GM12878 (cell line): ENCODE results near the gene PPP1R14B. TPM values are rescaled to one million over a fixed set of nuclear protein-coding genes. Genes with fewer than 3 reads are reported as not detected.

ENCODE experiments used
- BCL11A ChIP-seq: IDR thresholded peaks from 2 replicates; pipeline ENCODE4 v1.6.1; 2011; ENCODE audit warnings: low read depth, low read length
- BMI1 ChIP-seq: fragments of 450-650 bp; IDR thresholded peaks from 2 replicates; pipeline ENCODE4 v1.6.1; 2016; ENCODE audit warnings: mild to moderate bottlenecking, moderate library complexity, borderline replicate concordance
- EZH2 ChIP-seq: IDR thresholded peaks from 2 replicates; pipeline ENCODE4 v1.6.1; 2012; ENCODE audit warnings: low read depth, mild to moderate bottlenecking, control low read depth, inconsistent platforms, low read length, borderline replicate concordance; ENCODE audit not compliant: control insufficient read depth
- NR2C1 ChIP-seq: fragments of 450-650 bp; IDR thresholded peaks from 2 replicates; pipeline ENCODE4 v1.6.1; 2017; ENCODE audit warnings: antibody characterized with exemption, mild to moderate bottlenecking, moderate library complexity
- PRDM15 ChIP-seq: fragments of 450-650 bp; formaldehyde crosslinking; IDR thresholded peaks from 2 replicates; pipeline ENCODE4 v1.4.0; 2020; ENCODE audit warnings: mild to moderate bottlenecking, moderate library complexity
- RAD21 ChIP-seq: IDR thresholded peaks from 2 replicates; pipeline ENCODE4 v1.6.1; 2011; ENCODE audit warnings: mild to moderate bottlenecking, low read depth, low read length, moderate library complexity; ENCODE audit not compliant: insufficient read depth
- TCF12 ChIP-seq: IDR thresholded peaks from 2 replicates; pipeline ENCODE4 v1.6.1; 2011; ENCODE audit warnings: low read depth, mild to moderate bottlenecking, low read length
- YBX1 ChIP-seq: fragments of 450-650 bp; IDR thresholded peaks from 2 replicates; pipeline ENCODE4 v1.6.1; 2016; ENCODE audit warnings: antibody characterized with exemption
- polyA plus RNA-seq, 11 experiments: library from polyadenylated mRNA; depleted of rRNA in 4 of 11; unstranded in 6 of 11; stranded (reverse) in 5 of 11; fragments of >200 nt; fragmentation: Nextera tagmentation in 4 of 11; fragmentation: Illumina TruSeq in 1 of 11; extraction: Ambion mirVana in 4 of 11; extraction: Trizol in 1 of 11; gene quantifications; 1 replicate in 1 of 11; 2 replicates in 10 of 11; pipeline versions ENCODE4 v1.2.1 to v1.2.3, GENCODE V29; 2011 to 2016; ENCODE audit warnings: inconsistent platforms in 2 of 11, missing spikeins in 2 of 11, low read depth in 1 of 11
- total RNA-seq, 4 experiments: library from RNA; depleted of rRNA in 3 of 4; stranded (reverse); fragments of >200 nt in 3 of 4; fragmentation: Illumina TruSeq in 1 of 4; extraction: Trizol in 1 of 4; gene quantifications; 2 replicates each; pipeline versions ENCODE4 v1.2.1 to v1.2.3, GENCODE V29; 2013 to 2021
- TF ChIP-seq, protein P1 (sequence below): IDR thresholded peaks from 2 replicates; pipeline ENCODE4 v1.6.1; 2012; ENCODE audit warnings: improper control_type of control experiment, low read depth, low read length; ENCODE audit not compliant: insufficient replicate concordance
- TF ChIP-seq, protein P2 (sequence below): fragments of 450-650 bp; IDR thresholded peaks from 2 replicates; pipeline ENCODE4 v1.6.1; 2016; ENCODE audit warnings: mild to moderate bottlenecking, moderate library complexity, borderline replicate concordance
- TF ChIP-seq, protein P3 (sequence below): fragments of 450-650 bp; IDR thresholded peaks from 2 replicates; pipeline ENCODE4 v1.6.1; 2017; ENCODE audit warnings: borderline replicate concordance

PPP1R14B gene
- total and polyA plus RNA-seq, 10 of the 15 experiments (the other 5 are each of a cell fraction or from before 2014, with no cell fraction given): 8.4 to 283 (median 124) TPM

DNA sequence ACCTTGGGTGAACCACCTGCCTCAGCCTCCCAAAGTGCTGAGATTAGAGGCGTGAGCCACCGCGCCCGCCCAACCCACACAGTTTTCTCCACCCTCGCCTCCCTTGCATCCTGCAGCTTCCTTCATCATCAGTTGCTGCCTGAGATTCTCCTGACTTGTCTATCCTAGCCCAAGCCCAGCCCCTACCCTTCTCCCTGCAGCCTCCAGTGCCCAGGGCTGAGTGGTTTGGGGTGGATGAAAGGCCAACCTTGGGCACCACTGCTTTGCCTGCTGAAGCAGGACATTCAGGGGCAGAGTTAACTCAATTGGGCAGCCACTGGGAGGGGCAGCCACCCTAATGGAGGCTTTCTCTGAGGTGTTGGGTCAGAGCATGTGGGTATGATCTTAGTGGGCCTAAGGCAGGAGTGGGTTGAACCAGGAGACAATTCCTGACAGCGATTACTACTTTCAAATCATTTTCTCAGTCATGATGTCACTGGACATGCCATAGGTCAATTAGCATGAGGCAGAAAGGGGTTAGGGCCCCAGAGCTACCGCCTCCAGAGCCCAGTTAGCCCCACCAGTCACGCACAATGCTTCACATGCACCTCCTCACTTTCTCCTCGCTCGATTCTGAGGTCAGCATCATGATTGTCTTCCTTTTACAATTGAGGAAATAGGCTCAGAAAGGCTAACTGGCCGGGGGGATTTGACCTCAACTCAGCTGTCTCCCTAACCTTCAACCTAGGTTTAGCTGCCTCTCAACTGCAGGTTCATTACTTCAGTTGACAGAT is 6.9 kb downstream of the PPP1R14B start (continued):
- TF ChIP-seq, protein P1, sequence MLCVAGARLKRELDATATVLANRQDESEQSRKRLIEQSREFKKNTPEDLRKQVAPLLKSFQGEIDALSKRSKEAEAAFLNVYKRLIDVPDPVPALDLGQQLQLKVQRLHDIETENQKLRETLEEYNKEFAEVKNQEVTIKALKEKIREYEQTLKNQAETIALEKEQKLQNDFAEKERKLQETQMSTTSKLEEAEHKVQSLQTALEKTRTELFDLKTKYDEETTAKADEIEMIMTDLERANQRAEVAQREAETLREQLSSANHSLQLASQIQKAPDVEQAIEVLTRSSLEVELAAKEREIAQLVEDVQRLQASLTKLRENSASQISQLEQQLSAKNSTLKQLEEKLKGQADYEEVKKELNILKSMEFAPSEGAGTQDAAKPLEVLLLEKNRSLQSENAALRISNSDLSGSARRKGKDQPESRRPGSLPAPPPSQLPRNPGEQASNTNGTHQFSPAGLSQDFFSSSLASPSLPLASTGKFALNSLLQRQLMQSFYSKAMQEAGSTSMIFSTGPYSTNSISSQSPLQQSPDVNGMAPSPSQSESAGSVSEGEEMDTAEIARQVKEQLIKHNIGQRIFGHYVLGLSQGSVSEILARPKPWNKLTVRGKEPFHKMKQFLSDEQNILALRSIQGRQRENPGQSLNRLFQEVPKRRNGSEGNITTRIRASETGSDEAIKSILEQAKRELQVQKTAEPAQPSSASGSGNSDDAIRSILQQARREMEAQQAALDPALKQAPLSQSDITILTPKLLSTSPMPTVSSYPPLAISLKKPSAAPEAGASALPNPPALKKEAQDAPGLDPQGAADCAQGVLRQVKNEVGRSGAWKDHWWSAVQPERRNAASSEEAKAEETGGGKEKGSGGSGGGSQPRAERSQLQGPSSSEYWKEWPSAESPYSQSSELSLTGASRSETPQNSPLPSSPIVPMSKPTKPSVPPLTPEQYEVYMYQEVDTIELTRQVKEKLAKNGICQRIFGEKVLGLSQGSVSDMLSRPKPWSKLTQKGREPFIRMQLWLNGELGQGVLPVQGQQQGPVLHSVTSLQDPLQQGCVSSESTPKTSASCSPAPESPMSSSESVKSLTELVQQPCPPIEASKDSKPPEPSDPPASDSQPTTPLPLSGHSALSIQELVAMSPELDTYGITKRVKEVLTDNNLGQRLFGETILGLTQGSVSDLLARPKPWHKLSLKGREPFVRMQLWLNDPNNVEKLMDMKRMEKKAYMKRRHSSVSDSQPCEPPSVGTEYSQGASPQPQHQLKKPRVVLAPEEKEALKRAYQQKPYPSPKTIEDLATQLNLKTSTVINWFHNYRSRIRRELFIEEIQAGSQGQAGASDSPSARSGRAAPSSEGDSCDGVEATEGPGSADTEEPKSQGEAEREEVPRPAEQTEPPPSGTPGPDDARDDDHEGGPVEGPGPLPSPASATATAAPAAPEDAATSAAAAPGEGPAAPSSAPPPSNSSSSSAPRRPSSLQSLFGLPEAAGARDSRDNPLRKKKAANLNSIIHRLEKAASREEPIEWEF: no peak
- TF ChIP-seq, protein P2, sequence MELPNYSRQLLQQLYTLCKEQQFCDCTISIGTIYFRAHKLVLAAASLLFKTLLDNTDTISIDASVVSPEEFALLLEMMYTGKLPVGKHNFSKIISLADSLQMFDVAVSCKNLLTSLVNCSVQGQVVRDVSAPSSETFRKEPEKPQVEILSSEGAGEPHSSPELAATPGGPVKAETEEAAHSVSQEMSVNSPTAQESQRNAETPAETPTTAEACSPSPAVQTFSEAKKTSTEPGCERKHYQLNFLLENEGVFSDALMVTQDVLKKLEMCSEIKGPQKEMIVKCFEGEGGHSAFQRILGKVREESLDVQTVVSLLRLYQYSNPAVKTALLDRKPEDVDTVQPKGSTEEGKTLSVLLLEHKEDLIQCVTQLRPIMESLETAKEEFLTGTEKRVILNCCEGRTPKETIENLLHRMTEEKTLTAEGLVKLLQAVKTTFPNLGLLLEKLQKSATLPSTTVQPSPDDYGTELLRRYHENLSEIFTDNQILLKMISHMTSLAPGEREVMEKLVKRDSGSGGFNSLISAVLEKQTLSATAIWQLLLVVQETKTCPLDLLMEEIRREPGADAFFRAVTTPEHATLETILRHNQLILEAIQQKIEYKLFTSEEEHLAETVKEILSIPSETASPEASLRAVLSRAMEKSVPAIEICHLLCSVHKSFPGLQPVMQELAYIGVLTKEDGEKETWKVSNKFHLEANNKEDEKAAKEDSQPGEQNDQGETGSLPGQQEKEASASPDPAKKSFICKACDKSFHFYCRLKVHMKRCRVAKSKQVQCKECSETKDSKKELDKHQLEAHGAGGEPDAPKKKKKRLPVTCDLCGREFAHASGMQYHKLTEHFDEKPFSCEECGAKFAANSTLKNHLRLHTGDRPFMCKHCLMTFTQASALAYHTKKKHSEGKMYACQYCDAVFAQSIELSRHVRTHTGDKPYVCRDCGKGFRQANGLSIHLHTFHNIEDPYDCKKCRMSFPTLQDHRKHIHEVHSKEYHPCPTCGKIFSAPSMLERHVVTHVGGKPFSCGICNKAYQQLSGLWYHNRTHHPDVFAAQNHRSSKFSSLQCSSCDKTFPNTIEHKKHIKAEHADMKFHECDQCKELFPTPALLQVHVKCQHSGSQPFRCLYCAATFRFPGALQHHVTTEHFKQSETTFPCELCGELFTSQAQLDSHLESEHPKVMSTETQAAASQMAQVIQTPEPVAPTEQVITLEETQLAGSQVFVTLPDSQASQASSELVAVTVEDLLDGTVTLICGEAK: no peak
- TF ChIP-seq TCF12 (0 out of 2 replicates have a peak, but pooled peaks have one; percentile 1), BCL11A (peak; percentile 79), EZH2 (no peak), NR2C1 (peak; percentile 46), RAD21 (no peak), PRDM15 (CRISPR knock-in tag) (no peak), BMI1 (no peak), YBX1 (no peak)
- TF ChIP-seq, protein P3, sequence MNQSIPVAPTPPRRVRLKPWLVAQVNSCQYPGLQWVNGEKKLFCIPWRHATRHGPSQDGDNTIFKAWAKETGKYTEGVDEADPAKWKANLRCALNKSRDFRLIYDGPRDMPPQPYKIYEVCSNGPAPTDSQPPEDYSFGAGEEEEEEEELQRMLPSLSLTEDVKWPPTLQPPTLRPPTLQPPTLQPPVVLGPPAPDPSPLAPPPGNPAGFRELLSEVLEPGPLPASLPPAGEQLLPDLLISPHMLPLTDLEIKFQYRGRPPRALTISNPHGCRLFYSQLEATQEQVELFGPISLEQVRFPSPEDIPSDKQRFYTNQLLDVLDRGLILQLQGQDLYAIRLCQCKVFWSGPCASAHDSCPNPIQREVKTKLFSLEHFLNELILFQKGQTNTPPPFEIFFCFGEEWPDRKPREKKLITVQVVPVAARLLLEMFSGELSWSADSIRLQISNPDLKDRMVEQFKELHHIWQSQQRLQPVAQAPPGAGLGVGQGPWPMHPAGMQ: no peak
